ENCODE measurements around the gene ENAH.
A peak's percentile ranks its signal among the peaks of the same experiment; 100 is the strongest.

The ENAH gene

DNA sequence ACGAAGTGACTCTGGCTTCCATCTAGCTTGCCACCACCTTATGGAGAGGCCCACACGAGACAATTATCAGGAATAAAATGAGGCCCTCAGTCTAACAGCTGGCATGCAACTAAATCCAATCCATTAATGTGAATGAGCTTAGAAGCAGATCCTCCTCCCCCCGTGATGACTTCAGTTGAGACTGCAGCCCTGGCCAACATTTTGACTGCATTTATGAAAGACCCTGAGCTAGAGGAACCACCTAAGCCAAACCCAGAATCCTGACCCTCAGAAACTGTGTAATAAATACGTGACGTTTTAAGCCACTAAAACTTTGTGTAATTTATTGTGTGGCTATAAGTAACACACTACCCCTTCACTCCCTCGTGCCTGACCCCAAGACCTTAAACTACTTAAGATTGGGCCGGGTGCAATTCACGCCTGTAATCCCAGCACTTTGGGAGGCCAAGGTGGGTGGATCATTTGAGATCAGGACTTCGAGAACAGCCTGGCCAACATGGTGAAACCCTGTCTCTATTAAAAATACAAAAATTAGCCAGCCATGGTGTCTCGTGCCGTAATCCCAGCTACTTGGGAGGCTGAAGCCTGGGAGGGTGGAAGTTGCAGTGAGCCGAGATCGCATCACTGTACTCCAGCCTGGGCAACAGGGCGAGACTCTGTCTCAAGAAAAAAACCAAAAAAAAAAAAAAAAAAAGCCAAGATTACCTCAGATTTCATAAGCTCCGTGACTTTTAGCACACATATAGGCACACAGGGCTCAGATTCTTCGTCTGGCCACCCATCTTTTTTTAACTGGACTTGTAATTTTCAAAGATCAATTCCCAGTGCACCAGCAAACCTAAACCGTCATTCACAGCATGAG, 72.5 kb downstream of the ENAH start:
- peak overlapping the region; percentile 31 for H3K4me3 Mint-ChIP-seq
- H3K27ac Mint-ChIP-seq = peak overlapping the region; percentile 95
- TF ChIP-seq, protein P1, sequence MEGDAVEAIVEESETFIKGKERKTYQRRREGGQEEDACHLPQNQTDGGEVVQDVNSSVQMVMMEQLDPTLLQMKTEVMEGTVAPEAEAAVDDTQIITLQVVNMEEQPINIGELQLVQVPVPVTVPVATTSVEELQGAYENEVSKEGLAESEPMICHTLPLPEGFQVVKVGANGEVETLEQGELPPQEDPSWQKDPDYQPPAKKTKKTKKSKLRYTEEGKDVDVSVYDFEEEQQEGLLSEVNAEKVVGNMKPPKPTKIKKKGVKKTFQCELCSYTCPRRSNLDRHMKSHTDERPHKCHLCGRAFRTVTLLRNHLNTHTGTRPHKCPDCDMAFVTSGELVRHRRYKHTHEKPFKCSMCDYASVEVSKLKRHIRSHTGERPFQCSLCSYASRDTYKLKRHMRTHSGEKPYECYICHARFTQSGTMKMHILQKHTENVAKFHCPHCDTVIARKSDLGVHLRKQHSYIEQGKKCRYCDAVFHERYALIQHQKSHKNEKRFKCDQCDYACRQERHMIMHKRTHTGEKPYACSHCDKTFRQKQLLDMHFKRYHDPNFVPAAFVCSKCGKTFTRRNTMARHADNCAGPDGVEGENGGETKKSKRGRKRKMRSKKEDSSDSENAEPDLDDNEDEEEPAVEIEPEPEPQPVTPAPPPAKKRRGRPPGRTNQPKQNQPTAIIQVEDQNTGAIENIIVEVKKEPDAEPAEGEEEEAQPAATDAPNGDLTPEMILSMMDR (IDR thresholded peaks at IDR 0.05) = no peak
- H3K9me3 Mint-ChIP-seq = peaks cover 7% of the 10 kb centered on the region
- H3K27me3 Mint-ChIP-seq (ENCODE audit: low read depth, poor library complexity) = no peaks in the 10 kb centered on the region
- peaks cover 59% of the 10 kb centered on the region for H3K4me1 Mint-ChIP-seq
- peaks cover 50% of the 10 kb centered on the region for H3K36me3 Mint-ChIP-seq (ENCODE audit: low read depth)
- peak; percentile 4 for DNase-seq

DNA sequence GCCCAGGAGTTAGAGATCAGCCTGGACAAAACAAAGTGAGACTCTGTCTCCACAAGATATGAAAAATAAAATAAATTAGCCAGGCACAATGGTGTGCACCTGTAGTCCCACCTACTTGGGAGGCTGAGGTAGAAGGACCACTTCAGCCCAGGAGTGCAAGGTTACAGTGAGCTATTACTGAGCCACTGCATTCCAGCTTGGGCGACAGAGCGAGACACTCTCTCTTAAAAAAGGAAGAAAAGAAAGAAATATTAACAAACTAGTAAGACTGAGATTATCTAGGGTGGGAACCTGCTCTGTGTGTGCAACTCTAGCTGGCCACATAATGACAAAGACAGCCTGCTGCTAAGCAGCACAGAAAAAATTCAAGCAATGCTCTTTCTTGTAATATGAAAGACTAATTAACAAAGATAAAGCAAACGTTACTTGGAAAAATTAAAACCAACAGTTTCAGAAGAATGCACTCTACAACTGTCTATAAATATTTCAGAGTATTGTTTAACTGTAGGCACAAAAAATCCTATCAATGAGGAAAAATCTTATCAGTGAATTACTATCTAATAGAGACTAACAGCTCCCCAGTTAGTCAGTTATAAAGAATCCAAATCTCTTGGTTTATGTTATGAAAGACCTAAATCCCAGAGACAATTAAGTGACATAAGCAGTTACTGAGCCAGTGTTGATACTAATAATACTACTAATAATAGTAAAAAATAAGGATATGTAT, 74.5 kb downstream of the ENAH start:
- Mint-ChIP-seq H3K9me3 (peaks cover 4% of the 10 kb centered on the region), H3K36me3 (ENCODE audit: low read depth) (peaks cover 35% of the 10 kb centered on the region), H3K27ac (peak overlapping the region; percentile 85), H3K4me1 (peaks cover 60% of the 10 kb centered on the region), H3K27me3 (ENCODE audit: low read depth, poor library complexity) (no peaks in the 10 kb centered on the region), H3K4me3 (no peak overlapping the region)
- DNase-seq = no peak
- TF ChIP-seq, protein P1 (IDR thresholded peaks at IDR 0.05) = no peak

DNA sequence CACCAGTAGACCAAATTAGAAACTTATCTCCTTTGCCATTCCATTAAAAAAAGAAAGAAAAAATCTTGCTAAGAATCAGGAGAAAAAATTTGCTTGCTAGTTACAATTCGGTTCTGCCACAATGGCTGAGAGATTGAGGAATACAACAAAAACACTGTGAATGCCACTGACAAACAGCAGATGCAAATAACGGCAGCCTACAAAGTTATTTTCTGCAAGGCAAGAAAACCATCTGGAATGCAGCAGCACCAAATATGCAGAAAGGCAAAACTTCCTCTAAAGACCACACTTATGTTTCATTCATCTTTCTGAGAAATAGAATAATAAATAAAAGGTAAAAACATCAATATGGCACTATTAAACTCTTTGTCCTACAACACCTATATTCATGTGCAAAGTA, 75.7 kb downstream of the ENAH start:
- no peak for DNase-seq
- TF ChIP-seq, protein P1 (IDR thresholded peaks at IDR 0.05) = no peak
- Mint-ChIP-seq H3K36me3 (ENCODE audit: low read depth) (peaks cover 27% of the 10 kb centered on the region), H3K27me3 (ENCODE audit: low read depth, poor library complexity) (no peaks in the 10 kb centered on the region), H3K27ac (peak overlapping the region; percentile 41), H3K4me3 (no peak overlapping the region), H3K9me3 (no peaks in the 10 kb centered on the region), H3K4me1 (peaks cover 52% of the 10 kb centered on the region)

DNA sequence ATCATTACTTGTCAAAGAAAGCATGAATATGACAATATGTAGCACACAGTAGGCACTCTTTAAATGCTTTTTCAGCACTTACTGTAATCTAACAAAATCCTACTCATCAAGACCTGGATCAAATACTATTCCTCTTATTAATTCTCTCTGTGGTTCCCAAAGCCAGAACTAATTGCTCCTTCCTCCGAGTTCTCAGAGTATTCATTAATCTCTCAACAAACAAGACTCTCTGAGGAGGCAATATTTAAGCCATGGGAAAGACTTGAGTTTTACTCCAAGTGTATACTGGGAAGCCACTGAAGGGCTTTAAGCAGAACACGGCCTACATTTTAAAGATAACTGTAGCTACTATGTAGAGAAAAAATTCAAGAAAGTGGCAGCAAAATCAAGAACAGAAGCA, 79.7 kb downstream of the ENAH start:
- no peaks in the 10 kb centered on the region for H3K27me3 Mint-ChIP-seq (ENCODE audit: low read depth, poor library complexity)
- peaks cover 21% of the 10 kb centered on the region for H3K4me1 Mint-ChIP-seq
- H3K4me3 Mint-ChIP-seq = no peak overlapping the region
- peak overlapping the region; percentile 0 for H3K27ac Mint-ChIP-seq
- DNase-seq = no peak
- no peaks in the 10 kb centered on the region for H3K9me3 Mint-ChIP-seq
- H3K36me3 Mint-ChIP-seq (ENCODE audit: low read depth) = peaks cover 32% of the 10 kb centered on the region
- TF ChIP-seq, protein P1 (IDR thresholded peaks at IDR 0.05) = no peak

DNA sequence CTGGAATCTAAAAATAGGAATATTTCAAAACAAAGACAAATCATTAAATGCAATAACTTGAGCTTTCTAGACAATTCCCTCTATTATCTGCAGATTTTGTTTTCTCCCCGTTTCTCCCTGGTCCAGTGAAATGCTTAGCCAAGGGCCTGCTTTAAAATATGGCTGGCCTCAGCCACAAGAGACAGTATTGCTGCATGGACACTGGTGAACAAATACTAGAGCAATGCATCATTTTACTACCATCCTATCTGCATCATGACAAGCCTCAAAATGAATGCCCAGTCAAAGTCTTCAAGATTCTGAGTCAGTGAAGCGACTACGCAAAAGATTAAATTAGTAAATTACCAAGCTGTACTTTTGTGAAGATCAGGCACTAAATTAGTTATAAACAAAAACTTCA, 80.5 kb downstream of the ENAH start:
- H3K4me3 Mint-ChIP-seq = no peak overlapping the region
- TF ChIP-seq, protein P1 (IDR thresholded peaks at IDR 0.05) = no peak
- no peaks in the 10 kb centered on the region for H3K9me3 Mint-ChIP-seq
- H3K27ac Mint-ChIP-seq = no peak overlapping the region
- H3K4me1 Mint-ChIP-seq = peaks cover 18% of the 10 kb centered on the region
- no peak for DNase-seq
- H3K36me3 Mint-ChIP-seq (ENCODE audit: low read depth) = peaks cover 32% of the 10 kb centered on the region
- no peaks in the 10 kb centered on the region for H3K27me3 Mint-ChIP-seq (ENCODE audit: low read depth, poor library complexity)

All from nephron progenitor cell (in vitro differentiated cells).